ENCODE measurements around the gene DMBX1.

The DMBX1 gene

GRCh38 chr1:46449223-46450159, 40.1 kb upstream of the DMBX1 start:
- Histone ChIP-seq H3K36me3 (ENCODE audit: control insufficient read depth, insufficient read depth, low read length) (no peaks in the 10 kb centered on the region), H3K27ac (ENCODE audit: low read length) (no peak overlapping the region), H3K27me3 (ENCODE audit: control insufficient read depth, insufficient read depth, low read length) (peaks cover 63% of the 10 kb centered on the region), H3K4me3 (ENCODE audit: low read length) (no peak overlapping the region), H3K4me1 (ENCODE audit: control insufficient read depth, insufficient read depth, low read length) (peaks cover 11% of the 10 kb centered on the region; the same call in 1 of the 2 replicates), H3K9me3 (ENCODE audit: control insufficient read depth, insufficient read depth, low read length) (no peaks in the 10 kb centered on the region)
- no peak for DNase-seq (ENCODE audit: low read depth, low spot score)
- WGBS (ENCODE audit: insufficient coverage, insufficient read length), result no CpG with 5 or more reads among the region's 6 CpGs

GRCh38 chr1:46450160-46450517, 39.5 kb upstream of the DMBX1 start:
- H3K27me3 ChIP-seq (ENCODE audit: control insufficient read depth, insufficient read depth, low read length), result peaks cover 66% of the 10 kb centered on the region
- no peaks in the 10 kb centered on the region for H3K36me3 ChIP-seq (ENCODE audit: control insufficient read depth, insufficient read depth, low read length)
- peaks cover 11% of the 10 kb centered on the region; the same call in 1 of the 2 replicates for H3K4me1 ChIP-seq (ENCODE audit: control insufficient read depth, insufficient read depth, low read length)
- no peak overlapping the region for H3K4me3 ChIP-seq (ENCODE audit: low read length)
- H3K27ac ChIP-seq (ENCODE audit: low read length), result no peak overlapping the region
- WGBS (ENCODE audit: insufficient coverage, insufficient read length), result no CpG with 5 or more reads among the region's 1 CpG
- H3K9me3 ChIP-seq (ENCODE audit: control insufficient read depth, insufficient read depth, low read length), result no peaks in the 10 kb centered on the region
- no peak for DNase-seq (ENCODE audit: low read depth, low spot score)

- peaks cover 62% of the 10 kb centered on the region for H3K27me3 ChIP-seq (ENCODE audit: control insufficient read depth, insufficient read depth, low read length)
- peaks cover 6% of the 10 kb centered on the region; the same call in 1 of the 2 replicates for H3K4me1 ChIP-seq (ENCODE audit: control insufficient read depth, insufficient read depth, low read length)
- H3K9me3 ChIP-seq (ENCODE audit: control insufficient read depth, insufficient read depth, low read length), result no peaks in the 10 kb centered on the region
- no CpG with 5 or more reads among the region's 5 CpGs for whole genome bisulfite sequencing (ENCODE audit: insufficient coverage, insufficient read length)
- DNase-seq (ENCODE audit: low read depth, low spot score), result no peak
- H3K27ac ChIP-seq (ENCODE audit: low read length), result no peak overlapping the region
- no peak overlapping the region for H3K4me3 ChIP-seq (ENCODE audit: low read length)
- H3K36me3 ChIP-seq (ENCODE audit: control insufficient read depth, insufficient read depth, low read length), result no peaks in the 10 kb centered on the region
Observed at GRCh38 chr1:46451948-46452930, 37.4 kb upstream of the DMBX1 start.

GRCh38 chr1:46452931-46453325, 36.7 kb upstream of the DMBX1 start:
- no peaks in the 10 kb centered on the region for H3K36me3 ChIP-seq (ENCODE audit: control insufficient read depth, insufficient read depth, low read length)
- no peak for DNase-seq (ENCODE audit: low read depth, low spot score)
- peaks cover 55% of the 10 kb centered on the region for H3K27me3 ChIP-seq (ENCODE audit: control insufficient read depth, insufficient read depth, low read length)
- peaks cover 6% of the 10 kb centered on the region; the same call in 1 of the 2 replicates for H3K4me1 ChIP-seq (ENCODE audit: control insufficient read depth, insufficient read depth, low read length)
- no peak overlapping the region for H3K4me3 ChIP-seq (ENCODE audit: low read length)
- no peak overlapping the region for H3K27ac ChIP-seq (ENCODE audit: low read length)
- no peaks in the 10 kb centered on the region for H3K9me3 ChIP-seq (ENCODE audit: control insufficient read depth, insufficient read depth, low read length)
- WGBS (ENCODE audit: insufficient coverage, insufficient read length), result no CpG with 5 or more reads among the region's 15 CpGs

GRCh38 chr1:46453449-46453848, 36.2 kb upstream of the DMBX1 start:
- Histone ChIP-seq H3K27me3 (ENCODE audit: control insufficient read depth, insufficient read depth, low read length) (peaks cover 54% of the 10 kb centered on the region), H3K27ac (ENCODE audit: low read length) (no peak overlapping the region), H3K4me3 (ENCODE audit: low read length) (no peak overlapping the region), H3K36me3 (ENCODE audit: control insufficient read depth, insufficient read depth, low read length) (no peaks in the 10 kb centered on the region), H3K9me3 (ENCODE audit: control insufficient read depth, insufficient read depth, low read length) (no peaks in the 10 kb centered on the region), H3K4me1 (ENCODE audit: control insufficient read depth, insufficient read depth, low read length) (peaks cover 6% of the 10 kb centered on the region; the same call in 1 of the 2 replicates)
- DNase-seq (ENCODE audit: low read depth, low spot score), result no peak
- WGBS (ENCODE audit: insufficient coverage, insufficient read length), result no CpG with 5 or more reads among the region's 4 CpGs

GRCh38 chr1:46455951-46456350, 33.7 kb upstream of the DMBX1 start:
- Histone ChIP-seq H3K27me3 (ENCODE audit: control insufficient read depth, insufficient read depth, low read length) (peaks cover 29% of the 10 kb centered on the region), H3K4me1 (ENCODE audit: control insufficient read depth, insufficient read depth, low read length) (peaks cover 3% of the 10 kb centered on the region; the same call in 1 of the 2 replicates), H3K36me3 (ENCODE audit: control insufficient read depth, insufficient read depth, low read length) (no peaks in the 10 kb centered on the region), H3K4me3 (ENCODE audit: low read length) (no peak overlapping the region), H3K9me3 (ENCODE audit: control insufficient read depth, insufficient read depth, low read length) (no peaks in the 10 kb centered on the region), H3K27ac (ENCODE audit: low read length) (no peak overlapping the region)
- WGBS (ENCODE audit: insufficient coverage, insufficient read length), result no CpG with 5 or more reads among the region's 27 CpGs
- DNase-seq (ENCODE audit: low read depth, low spot score), result no peak

- no CpG with 5 or more reads among the region's 5 CpGs for WGBS (ENCODE audit: insufficient coverage, insufficient read length)
- no peak for DNase-seq (ENCODE audit: low read depth, low spot score)
- H3K27me3 ChIP-seq (ENCODE audit: control insufficient read depth, insufficient read depth, low read length), result peaks cover 24% of the 10 kb centered on the region; the same call in 1 of the 2 replicates
- H3K4me1 ChIP-seq (ENCODE audit: control insufficient read depth, insufficient read depth, low read length), result peaks cover 3% of the 10 kb centered on the region; the same call in 1 of the 2 replicates
- H3K36me3 ChIP-seq (ENCODE audit: control insufficient read depth, insufficient read depth, low read length), result no peaks in the 10 kb centered on the region
- H3K27ac ChIP-seq (ENCODE audit: low read length), result no peak overlapping the region
- H3K4me3 ChIP-seq (ENCODE audit: low read length), result no peak overlapping the region
- H3K9me3 ChIP-seq (ENCODE audit: control insufficient read depth, insufficient read depth, low read length), result no peaks in the 10 kb centered on the region
Observed at GRCh38 chr1:46456411-46456963, 33.1 kb upstream of the DMBX1 start.

- DNase-seq (ENCODE audit: low read depth, low spot score), result no peak
- Histone ChIP-seq H3K9me3 (ENCODE audit: control insufficient read depth, insufficient read depth, low read length) (no peaks in the 10 kb centered on the region), H3K36me3 (ENCODE audit: control insufficient read depth, insufficient read depth, low read length) (no peaks in the 10 kb centered on the region), H3K4me1 (ENCODE audit: control insufficient read depth, insufficient read depth, low read length) (peaks cover 3% of the 10 kb centered on the region; the same call in 1 of the 2 replicates), H3K4me3 (ENCODE audit: low read length) (no peak overlapping the region), H3K27ac (ENCODE audit: low read length) (no peak overlapping the region), H3K27me3 (ENCODE audit: control insufficient read depth, insufficient read depth, low read length) (peaks cover 18% of the 10 kb centered on the region; the same call in 1 of the 2 replicates)
- no CpG with 5 or more reads among the region's 6 CpGs for WGBS (ENCODE audit: insufficient coverage, insufficient read length)
Observed at GRCh38 chr1:46457178-46457577, 32.5 kb upstream of the DMBX1 start.

GRCh38 chr1:46458190-46458589, 31.4 kb upstream of the DMBX1 start:
- DNase-seq (ENCODE audit: low read depth, low spot score), result no peak
- Histone ChIP-seq H3K4me1 (ENCODE audit: control insufficient read depth, insufficient read depth, low read length) (peaks cover 3% of the 10 kb centered on the region; the same call in 1 of the 2 replicates), H3K36me3 (ENCODE audit: control insufficient read depth, insufficient read depth, low read length) (no peaks in the 10 kb centered on the region), H3K4me3 (ENCODE audit: low read length) (no peak overlapping the region), H3K27me3 (ENCODE audit: control insufficient read depth, insufficient read depth, low read length) (peaks cover 9% of the 10 kb centered on the region; the same call in 1 of the 2 replicates), H3K27ac (ENCODE audit: low read length) (no peak overlapping the region), H3K9me3 (ENCODE audit: control insufficient read depth, insufficient read depth, low read length) (no peaks in the 10 kb centered on the region)
- no CpG with 5 or more reads among the region's 4 CpGs for WGBS (ENCODE audit: insufficient coverage, insufficient read length)

GRCh38 chr1:46458846-46459245, 30.8 kb upstream of the DMBX1 start:
- Histone ChIP-seq H3K27me3 (ENCODE audit: control insufficient read depth, insufficient read depth, low read length) (peaks cover 5% of the 10 kb centered on the region; the same call in 1 of the 2 replicates), H3K4me1 (ENCODE audit: control insufficient read depth, insufficient read depth, low read length) (no peaks in the 10 kb centered on the region), H3K9me3 (ENCODE audit: control insufficient read depth, insufficient read depth, low read length) (no peaks in the 10 kb centered on the region), H3K36me3 (ENCODE audit: control insufficient read depth, insufficient read depth, low read length) (no peaks in the 10 kb centered on the region), H3K4me3 (ENCODE audit: low read length) (no peak overlapping the region), H3K27ac (ENCODE audit: low read length) (no peak overlapping the region)
- WGBS (ENCODE audit: insufficient coverage, insufficient read length), result no CpG with 5 or more reads among the region's 7 CpGs
- no peak for DNase-seq (ENCODE audit: low read depth, low spot score)
